Right atrium auricular region (tissue), 2 donors: ENCODE data around the gene POLA2. TPM values are rescaled to one million over a fixed set of nuclear protein-coding genes. Genes with fewer than 3 reads are reported as not detected.

Experiments used
- DNase-seq: peaks from one replicate; pipeline ENCODE4 v3.0.0-alpha.2; 2019; ENCODE audit warnings: low spot score
- H3K27ac ChIP-seq, 2 donors: fragments of 200-600 bp; sonication (generic); 1 replicate in 1 of 2; 2 replicates in 1 of 2; pipeline ENCODE4 v1.5.1; 2016 to 2019
- H3K27me3 ChIP-seq, 2 donors: fragments of 200-600 bp; sonication (generic); one replicate each; pipeline versions ENCODE4 v1.5.1 to v1.6.0; 2017 to 2019
- H3K36me3 ChIP-seq: fragments of 200-600 bp; sonication (generic); one replicate; pipeline ENCODE4 v1.5.1; 2016
- H3K4me1 ChIP-seq, 2 donors: fragments of 200-600 bp; sonication (generic); one replicate each; pipeline versions ENCODE4 v1.5.1 to v1.6.0; 2017 to 2019
- H3K4me3 ChIP-seq, 2 donors: fragments of 200-600 bp; sonication (generic); 1 replicate in 1 of 2; 2 replicates in 1 of 2; pipeline ENCODE4 v1.5.1; 2017 to 2019; ENCODE audit warnings: mild to moderate bottlenecking in 1 of 2, moderate library complexity in 1 of 2
- H3K9me3 ChIP-seq, 2 donors: fragments of 200-600 bp; sonication (generic); one replicate each; pipeline ENCODE4 v1.5.1; 2019
- total RNA-seq, 2 donors: library from RNA; depleted of rRNA; stranded (reverse); fragments of >200 nt; gene quantifications; one replicate each; pipeline ENCODE4 v1.1.0, GENCODE V29; 2016
- TF ChIP-seq, protein P1 (sequence below), 2 donors: fragments of 200-600 bp; sonication (generic); IDR thresholded peaks; one replicate each; pipeline ENCODE4 v1.5.1; 2019; ENCODE audit warnings: antibody characterized with exemption in 2 of 2

Gene POLA2
- total RNA-seq, 2 donors from 2014 or later, result 4.5 to 12.4 TPM

DNA sequence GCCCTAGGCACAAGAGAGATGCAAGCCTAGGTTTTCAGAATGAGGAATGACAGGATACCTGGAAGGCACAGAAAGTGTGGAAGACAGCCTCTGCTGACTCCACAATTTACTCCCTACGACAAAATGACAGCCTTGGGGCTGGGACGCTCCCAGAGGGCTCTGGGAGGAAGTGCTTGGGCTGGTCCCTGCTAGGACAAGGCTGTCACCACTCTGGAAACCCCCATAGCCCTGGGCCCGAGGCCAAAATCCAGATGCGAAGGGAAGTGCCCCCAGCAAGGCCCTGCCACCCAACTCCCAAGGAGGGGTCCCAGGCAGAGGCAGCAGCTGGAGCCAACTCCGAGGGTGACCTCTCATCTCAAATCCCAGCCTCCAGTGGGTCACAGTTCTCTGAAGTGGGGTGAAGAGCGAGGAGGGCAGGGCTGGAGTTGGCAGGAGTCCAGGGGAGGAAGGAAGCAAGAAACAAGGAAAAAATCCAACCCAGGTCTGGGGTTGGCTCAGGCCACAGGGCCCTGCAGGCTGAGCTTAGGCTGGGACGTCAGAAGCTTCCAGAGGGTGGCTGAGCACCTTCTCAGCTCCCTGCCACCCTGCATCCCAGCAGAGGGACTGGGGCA lies 46.6 kb downstream of the POLA2 start:
- peak overlapping the region in 1 of 2 donors; percentile 27 for H3K27ac ChIP-seq
- H3K4me1 ChIP-seq, result peaks cover 0 to 47% of the 10 kb centered on the region in 2 donors
- DNase-seq, result no peak
- no peaks in the 10 kb centered on the region for H3K36me3 ChIP-seq
- H3K27me3 ChIP-seq, result no peaks in the 10 kb centered on the region
- TF ChIP-seq, protein P1, sequence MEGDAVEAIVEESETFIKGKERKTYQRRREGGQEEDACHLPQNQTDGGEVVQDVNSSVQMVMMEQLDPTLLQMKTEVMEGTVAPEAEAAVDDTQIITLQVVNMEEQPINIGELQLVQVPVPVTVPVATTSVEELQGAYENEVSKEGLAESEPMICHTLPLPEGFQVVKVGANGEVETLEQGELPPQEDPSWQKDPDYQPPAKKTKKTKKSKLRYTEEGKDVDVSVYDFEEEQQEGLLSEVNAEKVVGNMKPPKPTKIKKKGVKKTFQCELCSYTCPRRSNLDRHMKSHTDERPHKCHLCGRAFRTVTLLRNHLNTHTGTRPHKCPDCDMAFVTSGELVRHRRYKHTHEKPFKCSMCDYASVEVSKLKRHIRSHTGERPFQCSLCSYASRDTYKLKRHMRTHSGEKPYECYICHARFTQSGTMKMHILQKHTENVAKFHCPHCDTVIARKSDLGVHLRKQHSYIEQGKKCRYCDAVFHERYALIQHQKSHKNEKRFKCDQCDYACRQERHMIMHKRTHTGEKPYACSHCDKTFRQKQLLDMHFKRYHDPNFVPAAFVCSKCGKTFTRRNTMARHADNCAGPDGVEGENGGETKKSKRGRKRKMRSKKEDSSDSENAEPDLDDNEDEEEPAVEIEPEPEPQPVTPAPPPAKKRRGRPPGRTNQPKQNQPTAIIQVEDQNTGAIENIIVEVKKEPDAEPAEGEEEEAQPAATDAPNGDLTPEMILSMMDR (IDR thresholded peaks at IDR 0.05), result no peak
- no peaks in the 10 kb centered on the region for H3K9me3 ChIP-seq
- H3K4me3 ChIP-seq, result no peak overlapping the region

DNA sequence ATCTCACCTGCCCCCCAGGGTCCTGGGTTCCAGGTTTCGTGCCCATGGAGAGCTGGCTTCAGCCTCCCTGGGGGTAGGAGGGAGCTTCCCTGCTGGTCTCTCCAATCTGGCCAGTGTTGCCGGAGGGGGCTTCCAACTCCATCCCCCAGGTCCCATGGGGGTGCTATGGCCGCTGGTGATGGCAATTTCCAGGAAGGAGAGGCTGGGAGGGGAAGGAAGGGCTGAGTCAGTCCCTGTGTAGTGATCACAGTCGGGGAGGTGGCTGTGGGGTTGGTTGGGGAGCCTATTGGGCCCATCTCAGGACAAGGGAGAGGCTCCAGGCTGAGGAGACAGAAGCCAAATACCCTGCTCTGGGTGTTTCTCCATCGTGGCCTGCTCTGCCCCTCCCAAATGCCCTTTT lies 47.2 kb downstream of the POLA2 start:
- TF ChIP-seq, protein P1 (IDR thresholded peaks at IDR 0.05), result no peak
- H3K9me3 ChIP-seq, result no peaks in the 10 kb centered on the region
- peak overlapping the region in 1 of 2 donors; percentile 27 for H3K27ac ChIP-seq
- H3K4me3 ChIP-seq, result no peak overlapping the region
- H3K27me3 ChIP-seq, result no peaks in the 10 kb centered on the region
- H3K4me1 ChIP-seq, result peaks cover 0 to 53% of the 10 kb centered on the region in 2 donors
- no peaks in the 10 kb centered on the region for H3K36me3 ChIP-seq
- no peak for DNase-seq

DNA sequence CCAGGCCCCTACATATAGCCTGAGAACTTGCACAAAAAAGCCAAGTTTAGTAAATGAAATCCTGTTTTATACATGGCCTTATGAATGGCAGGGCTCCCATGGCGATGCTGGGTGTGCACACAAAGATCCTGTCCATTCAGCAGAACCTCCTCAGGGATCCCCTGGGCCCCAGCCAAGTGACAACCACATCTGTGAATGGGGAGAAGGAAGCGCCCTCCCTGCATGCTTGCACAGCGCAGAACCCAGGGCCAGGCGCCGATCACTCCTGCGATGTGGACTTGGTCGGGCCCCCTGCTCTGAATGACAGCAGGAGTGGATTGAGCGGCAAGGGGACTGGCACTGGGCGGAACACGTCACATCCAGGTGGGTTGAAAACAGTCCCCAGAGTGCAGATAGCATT lies 48.5 kb downstream of the POLA2 start:
- Histone ChIP-seq H3K4me1 (peaks cover 0 to 57% of the 10 kb centered on the region in 2 donors), H3K27ac (no peak overlapping the region), H3K4me3 (no peak overlapping the region), H3K9me3 (no peaks in the 10 kb centered on the region), H3K27me3 (no peaks in the 10 kb centered on the region), H3K36me3 (no peaks in the 10 kb centered on the region)
- TF ChIP-seq, protein P1 (IDR thresholded peaks at IDR 0.05), result no peak
- no peak for DNase-seq

DNA sequence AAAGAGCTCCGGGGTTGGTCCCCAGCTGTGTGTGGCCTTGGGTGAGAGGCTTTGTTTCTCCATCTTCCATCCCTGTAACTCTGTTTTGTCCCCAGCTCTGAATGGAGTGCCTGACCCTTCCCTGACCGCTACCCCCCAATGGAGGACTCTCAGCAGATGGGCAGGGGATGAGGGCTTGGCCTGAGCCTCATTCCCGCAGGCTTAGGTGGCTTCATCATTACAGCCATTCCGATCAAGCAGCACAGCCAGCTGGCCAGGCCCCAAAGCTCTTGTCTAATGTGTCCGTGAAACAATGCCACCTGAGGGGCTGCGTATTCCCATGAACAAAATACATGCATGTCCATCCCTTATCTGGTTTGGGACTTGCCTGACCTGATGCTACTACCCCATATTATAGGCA lies 49.0 kb downstream of the POLA2 start:
- H3K36me3 ChIP-seq, result no peaks in the 10 kb centered on the region
- no peak overlapping the region for H3K4me3 ChIP-seq
- no peak for DNase-seq
- H3K27me3 ChIP-seq, result no peaks in the 10 kb centered on the region
- no peak overlapping the region for H3K27ac ChIP-seq
- H3K4me1 ChIP-seq, result peaks cover 0 to 57% of the 10 kb centered on the region in 2 donors
- TF ChIP-seq, protein P1 (IDR thresholded peaks at IDR 0.05), result no peak
- H3K9me3 ChIP-seq, result no peaks in the 10 kb centered on the region

- TF ChIP-seq, protein P1 (IDR thresholded peaks at IDR 0.05), result no peak
- Histone ChIP-seq H3K27me3 (no peaks in the 10 kb centered on the region), H3K4me1 (peaks cover 0 to 62% of the 10 kb centered on the region in 2 donors), H3K36me3 (no peaks in the 10 kb centered on the region), H3K4me3 (no peak overlapping the region), H3K9me3 (no peaks in the 10 kb centered on the region), H3K27ac (no peak overlapping the region)
- peak; percentile 71 for DNase-seq
These were observed 49.5 kb downstream of the POLA2 start for GRCh38 chr11:65311170-65311678.
